Tibial artery (tissue), 4 donors: Measurements from ENCODE around the gene FAM120AOS.
A peak's percentile ranks its signal among the peaks of the same experiment; 100 is the strongest.

Experiments used
- DNase-seq, 2 donors: peaks; one replicate each; pipeline ENCODE4 v3.0.0-alpha.2; 2019
- H3K27ac ChIP-seq, 2 donors: fragments of 200-600 bp; sonication (generic) in 1 of 2; 1 replicate in 1 of 2; 2 replicates in 1 of 2; pipeline ENCODE4 v1.5.1; 2018 to 2019; ENCODE audit warnings: mild to moderate bottlenecking in 1 of 2
- H3K27me3 ChIP-seq, 2 donors: fragments of 200-600 bp; sonication (generic) in 1 of 2; one replicate each; pipeline versions ENCODE4 v1.5.1 to v1.6.0; 2016 to 2019
- H3K36me3 ChIP-seq, 3 donors: fragments of 200-600 bp; sonication (generic) in 2 of 3; one replicate each; pipeline ENCODE4 v1.5.1; 2016 to 2019; ENCODE audit warnings: mild to moderate bottlenecking in 2 of 3
- H3K4me1 ChIP-seq, 4 donors: fragments of 200-600 bp; sonication (generic) in 2 of 4; 1 replicate in 3 of 4; 2 replicates in 1 of 4; pipeline ENCODE4 v1.5.1; 2016 to 2019
- H3K4me3 ChIP-seq, 2 donors: fragments of 200-600 bp; sonication (generic) in 1 of 2; 1 replicate in 1 of 2; 2 replicates in 1 of 2; pipeline ENCODE4 v1.5.1; 2018 to 2019; ENCODE audit warnings: mild to moderate bottlenecking in 2 of 2
- H3K9me3 ChIP-seq, 3 donors: fragments of 200-600 bp; sonication (generic) in 1 of 3; one replicate each; pipeline ENCODE4 v1.5.1; 2016 to 2019
- intact Hi-C: fragments of 100-400 bp; cut with DNase I; formaldehyde crosslinking; loops from one replicate; pipeline ENCODE4 v1.15.0; 2023; ENCODE audit warnings: low total_unique reads
- TF ChIP-seq, protein P1 (sequence below), 2 experiments: fragments of 200-600 bp in 1 of 2; fragments of 450-650 bp in 1 of 2; IDR thresholded peaks; one replicate each; pipeline ENCODE4 v1.5.1; 2017 to 2019; ENCODE audit warnings: antibody characterized with exemption in 2 of 2, mild to moderate bottlenecking in 1 of 2, moderate library complexity in 1 of 2

The FAM120AOS gene

DNA sequence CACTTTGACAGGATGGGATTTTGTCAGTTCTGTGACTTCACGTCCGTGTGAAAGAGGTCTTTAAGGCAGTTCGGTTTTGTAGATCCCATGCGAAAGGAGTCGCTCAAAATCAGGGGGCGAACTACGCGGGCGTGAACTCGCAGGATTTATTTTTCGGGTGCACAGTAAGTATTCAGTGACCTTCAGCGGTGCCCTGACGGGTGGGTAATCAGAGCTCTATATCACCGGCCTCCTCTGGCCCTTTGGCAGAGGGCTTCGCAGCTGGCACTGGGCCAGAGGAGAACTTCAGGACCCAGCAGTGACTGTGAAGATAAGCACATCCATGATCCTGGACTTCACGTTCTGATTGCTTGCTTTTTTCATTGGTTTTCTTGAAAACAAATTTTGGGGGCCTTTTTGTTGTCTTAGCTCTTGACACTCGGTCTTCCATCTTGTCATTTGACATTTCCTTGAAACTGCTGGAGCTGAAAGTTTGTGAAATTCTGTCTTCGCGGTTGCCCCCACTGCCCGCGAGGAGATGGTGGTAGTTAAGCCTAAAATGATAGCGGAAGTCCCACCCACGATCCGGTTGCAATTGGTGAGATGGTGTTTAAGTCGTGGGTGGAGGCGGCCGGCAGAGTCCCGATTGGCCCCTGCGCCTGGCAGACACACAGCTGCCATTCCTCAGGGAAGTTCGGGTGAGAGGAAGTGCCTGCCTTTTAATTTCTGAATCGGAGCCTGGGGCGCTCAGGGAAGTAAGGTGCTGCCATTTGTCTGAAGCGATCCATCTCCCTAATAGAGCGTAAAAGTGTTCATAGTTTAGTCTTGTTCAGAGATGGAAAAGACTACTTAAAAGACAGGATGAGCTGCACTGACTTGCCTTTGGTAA lies at the start of gene FAM120AOS:
FAM120AOS (minus strand) TSS at position 535 of the 868 bp plus-strand sequence. CDS start 872 bp downstream, outside the sequence.
- intact Hi-C loops = no loop called here
- Histone ChIP-seq H3K27ac (peak within 1 kb of the TSS; percentile 85 to 86), H3K4me1 (peaks cover 11 to 54% (median 31%) of the 10 kb centered on the region in 4 donors), H3K27me3 (no peaks in the 10 kb centered on the region), H3K36me3 (peaks cover 0 to 9% (median 7%) of the 10 kb centered on the region in 3 donors), H3K4me3 (peak within 1 kb of the TSS; percentile 80 to 93), H3K9me3 (no peaks in the 10 kb centered on the region)
- TF ChIP-seq, protein P1, sequence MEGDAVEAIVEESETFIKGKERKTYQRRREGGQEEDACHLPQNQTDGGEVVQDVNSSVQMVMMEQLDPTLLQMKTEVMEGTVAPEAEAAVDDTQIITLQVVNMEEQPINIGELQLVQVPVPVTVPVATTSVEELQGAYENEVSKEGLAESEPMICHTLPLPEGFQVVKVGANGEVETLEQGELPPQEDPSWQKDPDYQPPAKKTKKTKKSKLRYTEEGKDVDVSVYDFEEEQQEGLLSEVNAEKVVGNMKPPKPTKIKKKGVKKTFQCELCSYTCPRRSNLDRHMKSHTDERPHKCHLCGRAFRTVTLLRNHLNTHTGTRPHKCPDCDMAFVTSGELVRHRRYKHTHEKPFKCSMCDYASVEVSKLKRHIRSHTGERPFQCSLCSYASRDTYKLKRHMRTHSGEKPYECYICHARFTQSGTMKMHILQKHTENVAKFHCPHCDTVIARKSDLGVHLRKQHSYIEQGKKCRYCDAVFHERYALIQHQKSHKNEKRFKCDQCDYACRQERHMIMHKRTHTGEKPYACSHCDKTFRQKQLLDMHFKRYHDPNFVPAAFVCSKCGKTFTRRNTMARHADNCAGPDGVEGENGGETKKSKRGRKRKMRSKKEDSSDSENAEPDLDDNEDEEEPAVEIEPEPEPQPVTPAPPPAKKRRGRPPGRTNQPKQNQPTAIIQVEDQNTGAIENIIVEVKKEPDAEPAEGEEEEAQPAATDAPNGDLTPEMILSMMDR (IDR thresholded peaks at IDR 0.05) = no peak
- peak; percentile 97 for DNase-seq

GRCh38 chr9:93501406-93501805 lies 48.0 kb upstream of the FAM120AOS start:
- H3K36me3 ChIP-seq = peaks cover 19 to 40% (median 30%) of the 10 kb centered on the region in 3 donors
- TF ChIP-seq, protein P1 (IDR thresholded peaks at IDR 0.05) = no peak
- no peaks in the 10 kb centered on the region for H3K9me3 ChIP-seq
- H3K27ac ChIP-seq = peak overlapping the region; percentile 33 to 65
- no peaks in the 10 kb centered on the region for H3K27me3 ChIP-seq
- peaks cover 0 to 22% (median 3%) of the 10 kb centered on the region in 4 donors for H3K4me1 ChIP-seq
- DNase-seq = no peak
- intact Hi-C loops = no loop called here
- H3K4me3 ChIP-seq = peak overlapping the region; percentile 35 to 47

DNA sequence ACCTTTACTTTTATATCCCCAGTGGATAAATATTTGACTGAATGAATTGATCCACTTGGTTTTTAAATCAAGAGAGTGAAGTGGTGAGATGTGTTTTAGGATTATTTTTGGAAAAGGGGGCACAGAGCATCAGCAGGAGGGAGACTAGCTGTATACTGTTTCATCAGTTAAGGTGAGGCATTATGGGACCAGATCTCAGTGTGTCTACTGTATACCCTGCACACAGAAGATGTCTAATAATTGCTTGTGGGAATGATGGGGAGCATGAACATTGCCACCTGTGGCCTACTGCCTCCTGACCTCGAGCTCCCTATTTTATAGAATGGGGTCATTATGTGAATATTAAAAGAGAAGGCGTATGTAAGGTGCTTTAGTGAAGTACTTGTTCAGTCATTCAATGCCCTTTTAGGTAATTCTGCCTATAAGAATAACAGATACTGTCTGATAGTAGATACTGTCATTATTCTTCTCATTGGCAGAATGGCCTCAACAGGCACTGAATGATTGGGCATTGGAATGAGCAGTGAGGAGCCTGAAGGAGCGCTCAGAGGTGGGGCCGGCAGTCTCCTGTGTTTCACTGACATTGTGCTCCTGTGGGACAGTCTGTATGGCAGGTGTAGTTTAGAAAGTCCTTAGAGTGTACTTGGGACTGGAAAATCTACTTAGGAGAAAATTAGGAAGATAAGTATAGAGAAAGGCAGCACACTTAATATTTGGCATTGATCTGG lies 47.4 kb upstream of the FAM120AOS start:
- TF ChIP-seq, protein P1 (IDR thresholded peaks at IDR 0.05) = no peak
- intact Hi-C loops = no loop called here
- Histone ChIP-seq H3K4me3 (peak overlapping the region; percentile 35 to 47), H3K27ac (peak overlapping the region; percentile 33 to 65), H3K36me3 (peaks cover 19 to 42% (median 30%) of the 10 kb centered on the region in 3 donors), H3K27me3 (no peaks in the 10 kb centered on the region), H3K9me3 (no peaks in the 10 kb centered on the region), H3K4me1 (peaks cover 0 to 22% (median 3%) of the 10 kb centered on the region in 4 donors)
- DNase-seq = no peak

- no peaks in the 10 kb centered on the region for H3K27me3 ChIP-seq
- DNase-seq = no peak
- H3K9me3 ChIP-seq = no peaks in the 10 kb centered on the region
- peaks cover 0 to 30% (median 7%) of the 10 kb centered on the region in 4 donors for H3K4me1 ChIP-seq
- peaks cover 19 to 59% (median 39%) of the 10 kb centered on the region in 3 donors for H3K36me3 ChIP-seq
- TF ChIP-seq, protein P1 (IDR thresholded peaks at IDR 0.05) = no peak
- intact Hi-C loops = no loop called here
- H3K4me3 ChIP-seq = no peak overlapping the region
- no peak overlapping the region for H3K27ac ChIP-seq
Measured at GRCh38 chr9:93496285-93496684, 42.9 kb upstream of the FAM120AOS start.

DNA sequence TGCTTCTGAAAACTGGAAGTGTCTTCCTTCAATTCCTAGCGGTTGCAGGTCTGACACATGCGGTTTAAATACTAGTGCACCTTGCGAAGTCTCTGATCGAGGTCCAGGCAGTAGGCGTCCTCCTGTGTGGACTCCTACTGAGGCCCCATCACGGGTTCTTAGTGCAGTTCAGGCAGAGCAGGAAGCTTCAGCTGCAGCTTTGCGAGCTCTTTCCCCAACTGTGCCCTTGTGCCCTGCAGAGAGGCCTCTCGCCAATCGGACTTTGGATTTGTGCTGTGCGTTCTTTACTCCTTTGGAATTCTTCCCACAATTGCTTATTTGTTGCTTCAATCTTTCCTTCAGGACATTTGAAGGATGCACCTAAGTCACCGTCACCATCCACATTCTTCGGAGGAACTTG lies 40.6 kb upstream of the FAM120AOS start:
- intact Hi-C loops = no loop called here
- Histone ChIP-seq H3K4me3 (no peak overlapping the region), H3K4me1 (peaks cover 0 to 28% (median 7%) of the 10 kb centered on the region in 4 donors), H3K9me3 (no peaks in the 10 kb centered on the region), H3K36me3 (peaks cover 17 to 44% (median 27%) of the 10 kb centered on the region in 3 donors), H3K27me3 (no peaks in the 10 kb centered on the region), H3K27ac (no peak overlapping the region)
- TF ChIP-seq, protein P1 (IDR thresholded peaks at IDR 0.05) = no peak
- DNase-seq = no peak
